Right forelimb (tissue), 1 donor: Measurements from ENCODE around the gene LCORL.
"Not testable (repeated sequence)": the region's sequence is repeated elsewhere in the genome, so short reads cannot be mapped to it uniquely, and the experiment has no call there.

Experiments used
- DNase-seq: peaks from one replicate; pipeline ENCODE4 v3.0.0-alpha.2; 2018

The LCORL gene

GRCh38 chr4:17924189-17924588 is 97.4 kb downstream of the LCORL start:
- no peak for DNase-seq

GRCh38 chr4:17921451-17921850 is 100.1 kb downstream of the LCORL start:
- no peak for DNase-seq

GRCh38 chr4:17920681-17921080 is 100.9 kb downstream of the LCORL start:
- no peak for DNase-seq

GRCh38 chr4:17915439-17915838 is 106.1 kb downstream of the LCORL start:
- DNase-seq = no peak

GRCh38 chr4:17912011-17912410 is 109.5 kb downstream of the LCORL start:
- DNase-seq = no peak

GRCh38 chr4:17911608-17912007 is 109.9 kb downstream of the LCORL start:
- DNase-seq = no peak

- no peak for DNase-seq
These were observed 123.0 kb downstream of the LCORL start for GRCh38 chr4:17898553-17899055.

GRCh38 chr4:17895481-17895880 is 126.1 kb downstream of the LCORL start:
- no peak for DNase-seq

- no peak for DNase-seq
These were observed 127.1 kb downstream of the LCORL start for GRCh38 chr4:17894421-17894820.

GRCh38 chr4:17889692-17890091 is 131.9 kb downstream of the LCORL start:
- DNase-seq = no peak

GRCh38 chr4:17884511-17884910 is 137.0 kb downstream of the LCORL start:
- no peak for DNase-seq

- no peak for DNase-seq
These were observed 137.5 kb downstream of the LCORL start for GRCh38 chr4:17884063-17884462.

GRCh38 chr4:17877661-17878060 is 143.9 kb downstream of the LCORL start:
- no peak for DNase-seq

- DNase-seq = no peak
These were observed 144.6 kb downstream of the LCORL start for GRCh38 chr4:17876943-17877342.

- no peak for DNase-seq
These were observed 146.0 kb downstream of the LCORL start for GRCh38 chr4:17875402-17876070.

- DNase-seq = no peak
These were observed 152.2 kb downstream of the LCORL start for GRCh38 chr4:17869327-17869726.

GRCh38 chr4:17867276-17867675 is 154.3 kb downstream of the LCORL start:
- no peak for DNase-seq

GRCh38 chr4:17866810-17867209 is 154.7 kb downstream of the LCORL start:
- no peak for DNase-seq

- no peak for DNase-seq
These were observed 155.6 kb downstream of the LCORL start for GRCh38 chr4:17865866-17866363.

- not testable (repeated sequence) for DNase-seq
These were observed 159.6 kb downstream of the LCORL start for GRCh38 chr4:17861906-17862305.

GRCh38 chr4:17859793-17860406 is 161.7 kb downstream of the LCORL start:
- no peak for DNase-seq

GRCh38 chr4:17854036-17854435 is 167.5 kb downstream of the LCORL start:
- DNase-seq = no peak

- DNase-seq = no peak
These were observed 169.6 kb downstream of the LCORL start for GRCh38 chr4:17851959-17852358.

- DNase-seq = not testable (repeated sequence)
These were observed 171.3 kb downstream of the LCORL start for GRCh38 chr4:17850295-17850694.
